Heart left ventricle (tissue), 13 donors: Measurements from ENCODE around the gene TBXA2R.

Experiments used
- POLR2A ChIP-seq, 2 donors: fragments of 450-650 bp; IDR thresholded peaks; one replicate each; pipeline ENCODE4 v1.6.1; 2017; ENCODE audit warnings: antibody characterized with exemption in 2 of 2, mild to moderate bottlenecking in 2 of 2, moderate library complexity in 2 of 2
- TF ChIP-seq, protein P1 (sequence below), 12 donors: fragments of 200-600 bp; sonication (generic) in 4 of 12; IDR thresholded peaks; one replicate each; pipeline versions ENCODE4 v1.5.0 to v1.8.0; 2018 to 2022; ENCODE audit warnings: antibody characterized with exemption in 12 of 12, mild to moderate bottlenecking in 5 of 12
- donor health status: ischemic (EF 13 %, LVEDD 7.1; RV severe dilation, severe dysfunction).
- donor health status: DM: no; HTN: yes; CAD: no.
- donor health status: DM: no; HTN: no; CAD: no.
- donor health status: ischemic (EF 25% LVEDD 6.9; RV normal size, moderate dysfunction).
- donor health status: ischemic (EF 25% LVEDD 5.7; RV mildly dilated, moderate dysfunction).
- donor health status: ischemic (EF 35%, LVEDD 5.7; RV mildly dilated, moderate dysfunction).
- donor health status: nonischemic (EF 11% LVEDD 7.7; RV severe dilation, severe dysfunction).
- donor health status: DM: yes; HTN: yes; CAD: no.
- donor health status: PGD.
- donor health status: ischemic (EF 29% LVEDD 5.4; RV normal size, mild dysfunction).
- donor health status: nonischemic (EF 23%, LVEDD 6.1; RV moderate dilation, normal function).

- TF ChIP-seq, protein P1, sequence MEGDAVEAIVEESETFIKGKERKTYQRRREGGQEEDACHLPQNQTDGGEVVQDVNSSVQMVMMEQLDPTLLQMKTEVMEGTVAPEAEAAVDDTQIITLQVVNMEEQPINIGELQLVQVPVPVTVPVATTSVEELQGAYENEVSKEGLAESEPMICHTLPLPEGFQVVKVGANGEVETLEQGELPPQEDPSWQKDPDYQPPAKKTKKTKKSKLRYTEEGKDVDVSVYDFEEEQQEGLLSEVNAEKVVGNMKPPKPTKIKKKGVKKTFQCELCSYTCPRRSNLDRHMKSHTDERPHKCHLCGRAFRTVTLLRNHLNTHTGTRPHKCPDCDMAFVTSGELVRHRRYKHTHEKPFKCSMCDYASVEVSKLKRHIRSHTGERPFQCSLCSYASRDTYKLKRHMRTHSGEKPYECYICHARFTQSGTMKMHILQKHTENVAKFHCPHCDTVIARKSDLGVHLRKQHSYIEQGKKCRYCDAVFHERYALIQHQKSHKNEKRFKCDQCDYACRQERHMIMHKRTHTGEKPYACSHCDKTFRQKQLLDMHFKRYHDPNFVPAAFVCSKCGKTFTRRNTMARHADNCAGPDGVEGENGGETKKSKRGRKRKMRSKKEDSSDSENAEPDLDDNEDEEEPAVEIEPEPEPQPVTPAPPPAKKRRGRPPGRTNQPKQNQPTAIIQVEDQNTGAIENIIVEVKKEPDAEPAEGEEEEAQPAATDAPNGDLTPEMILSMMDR (IDR thresholded peaks at IDR 0.05): no peak
- no peak for TF ChIP-seq POLR2A (IDR thresholded peaks at IDR 0.05)
Measured at GRCh38 chr19:3613818-3614661, 7.4 kb upstream of the TBXA2R start.
